GM12878 (cell line): ENCODE results near the gene PALLD. TPM values are rescaled to one million over a fixed set of nuclear protein-coding genes. Genes with fewer than 3 reads are reported as not detected.

Experiments used
- ATAC-seq: fragments of 200-7000 bp; cut with Tn5 transposase; 3 replicates; pipeline ENCODE4 v1.9.1; 2020; ENCODE audit warnings: mild to moderate bottlenecking, moderate library complexity
- BruUV-seq: library from RNA; stranded (reverse); fragments of 400-500 nt; replicated peaks from 2 replicates; lab custom pipeline; 2021; lab: Mats Ljungman, UMichigan
- CTCF ChIA-PET: fragments of 300-600 bp; sonication (Branson Sonifier 250); formaldehyde crosslinking; extraction: SDS; loops from one replicate; lab custom pipeline; 2021; ENCODE audit warnings: inconsistent platforms; lab: Yijun Ruan, JAX
- POLR2A ChIA-PET: fragments of 350-600 bp; formaldehyde crosslinking; extraction: SDS; loops from one replicate; lab custom pipeline; 2021; ENCODE audit warnings: inconsistent platforms; lab: Charles Lee
- RAD21 ChIA-PET: fragments of 300-600 bp; sonication (Branson Sonifier 250); formaldehyde crosslinking; loops from one replicate; lab custom pipeline; 2023; ENCODE audit warnings: antibody characterized with exemption; ENCODE audit not compliant: unreplicated experiment; lab: Charles Lee
- SMC1A ChIA-PET: fragments of 300-600 bp; sonication (Branson Sonifier 250); formaldehyde crosslinking; loops from one replicate; lab custom pipeline; 2023; ENCODE audit not compliant: unreplicated experiment, uncharacterized antibody; lab: Charles Lee
- DNase-seq: peaks from one replicate; pipeline ENCODE4 v3.0.0-alpha.2; 2011; ENCODE audit warnings: low read depth, low spot score
- FAIRE-seq: peaks from 3 replicates; lab custom pipeline; 2011; peaks lifted over from hg19 to GRCh38; lab: Jason Lieb, UNC
- H2AFZ ChIP-seq: 2 replicates; pipeline ENCODE4 v1.6.0; 2011; ENCODE audit warnings: low read depth, low read length, control low read depth; ENCODE audit not compliant: control insufficient read depth
- H3K27ac ChIP-seq: 2 replicates; pipeline ENCODE4 v1.5.1; 2011; ENCODE audit warnings: control low read depth; ENCODE audit not compliant: control insufficient read depth, insufficient read depth
- H3K27me3 ChIP-seq, 2 experiments: replicated peaks in 1 of 2; 2 replicates each; pipeline versions ENCODE4 v1.6.0 to v1.6.1; 2011; ENCODE audit warnings: low read length in 1 of 2; ENCODE audit not compliant: control insufficient read depth in 2 of 2, insufficient read depth in 2 of 2
- H3K36me3 ChIP-seq, 2 experiments: 2 replicates each; pipeline ENCODE4 v1.5.1; 2011; ENCODE audit warnings: low read length in 1 of 2; ENCODE audit not compliant: control insufficient read depth in 2 of 2, insufficient read depth in 2 of 2
- H3K4me1 ChIP-seq: 2 replicates; pipeline ENCODE4 v1.6.1; 2011; ENCODE audit warnings: mild to moderate bottlenecking, low read length, moderate library complexity, mixed read lengths; ENCODE audit not compliant: control insufficient read depth, insufficient read depth
- H3K4me2 ChIP-seq: 2 replicates; pipeline ENCODE4 v1.6.0; 2011; ENCODE audit warnings: control low read depth; ENCODE audit not compliant: control insufficient read depth, insufficient read depth
- H3K4me3 ChIP-seq: fragments of 200-600 bp; sonication (generic); 2 replicates; pipeline ENCODE4 v1.5.1; 2016
- H3K79me2 ChIP-seq: 2 replicates; pipeline ENCODE4 v1.6.0; 2011; ENCODE audit warnings: low read length; ENCODE audit not compliant: control insufficient read depth, insufficient read depth
- H3K9ac ChIP-seq: 2 replicates; pipeline ENCODE4 v1.8.0; 2011; ENCODE audit warnings: low read length, control low read depth, mixed read lengths; ENCODE audit not compliant: control insufficient read depth, insufficient read depth
- H3K9me3 ChIP-seq: replicated peaks from 3 replicates; pipeline ENCODE4 v1.5.1; 2011; ENCODE audit warnings: mild to moderate bottlenecking, low read length; ENCODE audit not compliant: control insufficient read depth, insufficient read depth
- H4K20me1 ChIP-seq: 2 replicates; pipeline ENCODE4 v1.6.0; 2011; ENCODE audit not compliant: control insufficient read depth, insufficient read depth
- BCLAF1 ChIP-seq: fragments of 450-650 bp; IDR thresholded peaks from 2 replicates; pipeline ENCODE4 v1.6.1; 2017; ENCODE audit warnings: antibody characterized with exemption, mild to moderate bottlenecking, moderate library complexity
- CTCF ChIP-seq, 3 experiments: IDR thresholded peaks in 2 of 3; conservative IDR thresholded peaks in 1 of 3; 2 replicates each; pipeline ENCODE4 v1.5.1; 2011; ENCODE audit warnings: low read depth in 3 of 3, low read length in 3 of 3, mild to moderate bottlenecking in 3 of 3, control low read depth in 2 of 3, moderate library complexity in 2 of 3, inconsistent platforms in 1 of 3, mixed read lengths in 1 of 3; ENCODE audit not compliant: control insufficient read depth in 2 of 3, insufficient read depth in 1 of 3; ENCODE audit errors: extremely low read depth in 1 of 3
- IRF4 ChIP-seq: IDR thresholded peaks from 2 replicates; pipeline ENCODE4 v1.6.1; 2011; ENCODE audit warnings: low read depth, low read length
- RAD21 ChIP-seq: IDR thresholded peaks from 2 replicates; pipeline ENCODE4 v1.6.1; 2011; ENCODE audit warnings: mild to moderate bottlenecking, low read depth, low read length, moderate library complexity; ENCODE audit not compliant: insufficient read depth
- SREBF1 ChIP-seq: IDR thresholded peaks from 2 replicates; pipeline ENCODE4 v1.6.1; 2012; ENCODE audit warnings: mild to moderate bottlenecking, low read length
- WGBS: methylation state at CpG from one replicate; pipeline ENCODE4 v1.1.6; 2016; ENCODE audit warnings: low lambda C conversion rate; ENCODE audit not compliant: insufficient replicate concordance, insufficient coverage; ENCODE audit errors: missing lambda C conversion rate; 5-methylcytosine and 5-hydroxymethylcytosine counted together
- in situ Hi-C: fragments of 300-500 bp; cut with MboI; formaldehyde crosslinking; loops from 9 replicates; pipeline ENCODE4 v1.14.3; 2018; ENCODE audit warnings: mixed read lengths
- intact Hi-C: fragments of 100-400 bp; cut with micrococcal nuclease; formaldehyde crosslinking; loops from one replicate; pipeline ENCODE4 v1.14.2; 2022; ENCODE audit not compliant: unreplicated experiment
- polyA plus RNA-seq, 11 experiments: library from polyadenylated mRNA; depleted of rRNA in 4 of 11; unstranded in 6 of 11; stranded (reverse) in 5 of 11; fragments of >200 nt; fragmentation: Nextera tagmentation in 4 of 11; fragmentation: Illumina TruSeq in 1 of 11; extraction: Ambion mirVana in 4 of 11; extraction: Trizol in 1 of 11; gene quantifications; 1 replicate in 1 of 11; 2 replicates in 10 of 11; pipeline versions ENCODE4 v1.2.1 to v1.2.3, GENCODE V29; 2011 to 2016; ENCODE audit warnings: inconsistent platforms in 2 of 11, missing spikeins in 2 of 11, low read depth in 1 of 11
- total RNA-seq, 4 experiments: library from RNA; depleted of rRNA in 3 of 4; stranded (reverse); fragments of >200 nt in 3 of 4; fragmentation: Illumina TruSeq in 1 of 4; extraction: Trizol in 1 of 4; gene quantifications; 2 replicates each; pipeline versions ENCODE4 v1.2.1 to v1.2.3, GENCODE V29; 2013 to 2021
- TF ChIP-seq, protein P1 (sequence below): fragments of 450-650 bp; formaldehyde crosslinking; IDR thresholded peaks from 2 replicates; pipeline ENCODE4 v1.4.0; 2020; ENCODE audit warnings: mild to moderate bottlenecking, moderate library complexity

The PALLD gene
- total and polyA plus RNA-seq, 10 of the 15 experiments (the other 5 are each of a cell fraction or from before 2014, with no cell fraction given), result 1.0 to 7.7 (median 1.7) TPM

GRCh38 chr4:168560184-168561180 lies 63.6 kb downstream of the PALLD start:
- peak; percentile 78 for ATAC-seq
- in situ Hi-C loops, result no loop called here
- ChIA-PET RAD21 (no interaction called here), CTCF (interaction anchor here (1.1 to 1.5 kb wide), 3 partner anchors 25 to 361 kb away, joined by 3 to 6 read pairs (median 4); no protein-coding TSS in a partner anchor), SMC1A (interaction anchor here (0.6 to 1.7 kb wide), 3 partner anchors 8 to 100 kb away, joined by 3 to 4 read pairs (median 3); no protein-coding TSS in a partner anchor), POLR2A (no interaction called here)
- intact Hi-C loops, result no loop called here
- Histone ChIP-seq H3K4me3 (no peak overlapping the region), H3K27me3 (no peaks in the 10 kb centered on the region), H4K20me1 (no peaks in the 10 kb centered on the region), H3K79me2 (no peaks in the 10 kb centered on the region), H3K9ac (no peak overlapping the region), H3K36me3 (no peaks in the 10 kb centered on the region), H3K9me3 (no peaks in the 10 kb centered on the region), H3K4me1 (no peaks in the 10 kb centered on the region), H2AFZ (no peak overlapping the region), H3K27ac (no peak overlapping the region), H3K4me2 (no peak overlapping the region)
- no TSS peak for BruUV-seq
- TF ChIP-seq SREBF1, result no peak
- no peak for TF ChIP-seq BCLAF1
- no peak for TF ChIP-seq CTCF (IDR thresholded peaks at IDR 0.05 in 2 of 3, conservative IDR thresholded peaks at IDR 0.05 in 1 of 3; ENCODE audit: control insufficient read depth in 2 of 3, extremely low read depth in 1 of 3, insufficient read depth in 1 of 3, low read depth in 3 of 3, low read length in 3 of 3)
- TF ChIP-seq, protein P1, sequence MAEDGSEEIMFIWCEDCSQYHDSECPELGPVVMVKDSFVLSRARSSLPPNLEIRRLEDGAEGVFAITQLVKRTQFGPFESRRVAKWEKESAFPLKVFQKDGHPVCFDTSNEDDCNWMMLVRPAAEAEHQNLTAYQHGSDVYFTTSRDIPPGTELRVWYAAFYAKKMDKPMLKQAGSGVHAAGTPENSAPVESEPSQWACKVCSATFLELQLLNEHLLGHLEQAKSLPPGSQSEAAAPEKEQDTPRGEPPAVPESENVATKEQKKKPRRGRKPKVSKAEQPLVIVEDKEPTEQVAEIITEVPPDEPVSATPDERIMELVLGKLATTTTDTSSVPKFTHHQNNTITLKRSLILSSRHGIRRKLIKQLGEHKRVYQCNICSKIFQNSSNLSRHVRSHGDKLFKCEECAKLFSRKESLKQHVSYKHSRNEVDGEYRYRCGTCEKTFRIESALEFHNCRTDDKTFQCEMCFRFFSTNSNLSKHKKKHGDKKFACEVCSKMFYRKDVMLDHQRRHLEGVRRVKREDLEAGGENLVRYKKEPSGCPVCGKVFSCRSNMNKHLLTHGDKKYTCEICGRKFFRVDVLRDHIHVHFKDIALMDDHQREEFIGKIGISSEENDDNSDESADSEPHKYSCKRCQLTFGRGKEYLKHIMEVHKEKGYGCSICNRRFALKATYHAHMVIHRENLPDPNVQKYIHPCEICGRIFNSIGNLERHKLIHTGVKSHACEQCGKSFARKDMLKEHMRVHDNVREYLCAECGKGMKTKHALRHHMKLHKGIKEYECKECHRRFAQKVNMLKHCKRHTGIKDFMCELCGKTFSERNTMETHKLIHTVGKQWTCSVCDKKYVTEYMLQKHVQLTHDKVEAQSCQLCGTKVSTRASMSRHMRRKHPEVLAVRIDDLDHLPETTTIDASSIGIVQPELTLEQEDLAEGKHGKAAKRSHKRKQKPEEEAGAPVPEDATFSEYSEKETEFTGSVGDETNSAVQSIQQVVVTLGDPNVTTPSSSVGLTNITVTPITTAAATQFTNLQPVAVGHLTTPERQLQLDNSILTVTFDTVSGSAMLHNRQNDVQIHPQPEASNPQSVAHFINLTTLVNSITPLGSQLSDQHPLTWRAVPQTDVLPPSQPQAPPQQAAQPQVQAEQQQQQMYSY, result no peak
- no peak for TF ChIP-seq IRF4
- TF ChIP-seq RAD21, result no peak
- WGBS, result 30% methylated on average over 3 of the region's 3 CpGs
- FAIRE-seq, result no peak
- no peak for DNase-seq
